Neural cell (in vitro differentiated cells): ENCODE data around the gene PTPRU. TPM values are rescaled to one million over a fixed set of nuclear protein-coding genes. Genes with fewer than 3 reads are reported as not detected.

Experiments used
- H2AFZ ChIP-seq: fragments of 200-600, 300-800 bp; sonication (generic), shearing (Covaris generic); 2 replicates; pipeline ENCODE4 v1.6.0; 2014; ENCODE audit warnings: low read depth, mild to moderate bottlenecking, antibody characterized with exemption, low read length, moderate library complexity
- H3F3A ChIP-seq: fragments of 200-600 bp; shearing (Covaris generic); 2 replicates; pipeline ENCODE4 v1.6.1; 2016; ENCODE audit warnings: mild to moderate bottlenecking, moderate library complexity, mixed read lengths, antibody characterized with exemption, low read length; ENCODE audit not compliant: insufficient read depth, poor library complexity, severe bottlenecking
- H3K27ac ChIP-seq: fragments of 200-600, 300-800 bp; sonication (generic), shearing (Covaris generic); 2 replicates; pipeline ENCODE4 v1.5.1; 2014; ENCODE audit warnings: mild to moderate bottlenecking, low read length, moderate library complexity
- H3K27me3 ChIP-seq: fragments of 300-800, 200-600 bp; sonication (generic), shearing (Covaris generic); 2 replicates; pipeline ENCODE4 v1.6.0; 2014; ENCODE audit warnings: mild to moderate bottlenecking, low read depth, low read length, moderate library complexity; ENCODE audit not compliant: insufficient read depth
- H3K36me3 ChIP-seq: fragments of 300-800, 200-600 bp; sonication (generic), shearing (Covaris generic); 2 replicates; pipeline ENCODE4 v1.5.1; 2014; ENCODE audit warnings: mild to moderate bottlenecking, antibody characterized with exemption, low read length, moderate library complexity; ENCODE audit not compliant: insufficient read depth
- H3K4me2 ChIP-seq: fragments of 300-800, 200-600 bp; sonication (generic), shearing (Covaris generic); 2 replicates; pipeline ENCODE4 v1.6.0; 2014; ENCODE audit warnings: mild to moderate bottlenecking, low read length
- H3K4me3 ChIP-seq: fragments of 300-800, 200-600 bp; sonication (generic), shearing (Covaris generic); 2 replicates; pipeline ENCODE4 v1.5.1; 2014; ENCODE audit warnings: mild to moderate bottlenecking, low read length, moderate library complexity
- H3K79me2 ChIP-seq: fragments of 200-600 bp; shearing (Covaris generic); replicated peaks from 2 replicates; pipeline ENCODE4 v1.6.0; 2014; ENCODE audit warnings: mild to moderate bottlenecking, low read length, moderate library complexity; ENCODE audit not compliant: insufficient read depth
- H3K9ac ChIP-seq: fragments of 300-800, 200-600 bp; sonication (generic), shearing (Covaris generic); 2 replicates; pipeline ENCODE4 v1.6.1; 2016; ENCODE audit warnings: mild to moderate bottlenecking, low read length, mixed read lengths
- H3K9me2 ChIP-seq: fragments of 200-600 bp; shearing (Covaris generic); 2 replicates; pipeline ENCODE4 v1.6.1; 2016; ENCODE audit warnings: mild to moderate bottlenecking, low read length, mixed read lengths; ENCODE audit not compliant: insufficient read depth
- H3K9me3 ChIP-seq: fragments of 200-600, 300-800 bp; sonication (generic), shearing (Covaris generic); 2 replicates; pipeline ENCODE4 v1.6.1; 2016; ENCODE audit warnings: mild to moderate bottlenecking, mixed run types, low read length, moderate library complexity, mixed read lengths
- H4K20me1 ChIP-seq: fragments of 200-600 bp; shearing (Covaris generic); 2 replicates; pipeline ENCODE4 v1.6.1; 2016; ENCODE audit warnings: mild to moderate bottlenecking, mixed run types; ENCODE audit not compliant: insufficient read depth
- EP300 ChIP-seq: fragments of 450-650 bp; conservative IDR thresholded peaks from 2 replicates; pipeline ENCODE4 v1.6.1; 2014; ENCODE audit warnings: antibody characterized with exemption, mild to moderate bottlenecking, moderate library complexity; ENCODE audit not compliant: poor library complexity, severe bottlenecking
- EZH2 ChIP-seq: fragments of 200-600, 300-800 bp; shearing (Covaris generic), sonication (generic); IDR thresholded peaks from 2 replicates; pipeline ENCODE4 v1.6.1; 2014; ENCODE audit warnings: antibody characterized with exemption, low read length, borderline replicate concordance, mild to moderate bottlenecking; ENCODE audit not compliant: insufficient read depth, poor library complexity, severe bottlenecking
- MXI1 ChIP-seq: fragments of 450-650 bp; conservative IDR thresholded peaks from 2 replicates; pipeline ENCODE4 v1.6.1; 2014; ENCODE audit warnings: antibody characterized with exemption, mild to moderate bottlenecking; ENCODE audit not compliant: poor library complexity, severe bottlenecking
- POLR2AphosphoS5 ChIP-seq: IDR thresholded peaks from 2 replicates; pipeline ENCODE4 v1.6.1; 2012
- SMC3 ChIP-seq: fragments of 450-650 bp; conservative IDR thresholded peaks from 2 replicates; pipeline ENCODE4 v1.6.1; 2014; ENCODE audit warnings: antibody characterized with exemption, mild to moderate bottlenecking, moderate library complexity; ENCODE audit not compliant: poor library complexity
- TAF1 ChIP-seq: IDR thresholded peaks from 2 replicates; pipeline ENCODE4 v1.6.1; 2012; ENCODE audit warnings: low read depth
- polyA plus RNA-seq: library from polyadenylated mRNA; depleted of rRNA; stranded (reverse); fragments of >200 nt; gene quantifications from 2 replicates; pipeline ENCODE4 v1.2.3, GENCODE V29; 2014
- TF ChIP-seq, protein P1 (sequence below): IDR thresholded peaks from 2 replicates; pipeline ENCODE4 v1.6.1; 2012; ENCODE audit warnings: borderline replicate concordance
- TF ChIP-seq, protein P2 (sequence below): fragments of 450-650 bp; IDR thresholded peaks from 2 replicates; pipeline ENCODE4 v1.5.1; 2014; ENCODE audit warnings: antibody characterized with exemption, mild to moderate bottlenecking, moderate library complexity; ENCODE audit not compliant: poor library complexity, severe bottlenecking

PTPRU gene
- polyA plus RNA-seq, 1 donor from 2014 or later, result 5.0 TPM

DNA sequence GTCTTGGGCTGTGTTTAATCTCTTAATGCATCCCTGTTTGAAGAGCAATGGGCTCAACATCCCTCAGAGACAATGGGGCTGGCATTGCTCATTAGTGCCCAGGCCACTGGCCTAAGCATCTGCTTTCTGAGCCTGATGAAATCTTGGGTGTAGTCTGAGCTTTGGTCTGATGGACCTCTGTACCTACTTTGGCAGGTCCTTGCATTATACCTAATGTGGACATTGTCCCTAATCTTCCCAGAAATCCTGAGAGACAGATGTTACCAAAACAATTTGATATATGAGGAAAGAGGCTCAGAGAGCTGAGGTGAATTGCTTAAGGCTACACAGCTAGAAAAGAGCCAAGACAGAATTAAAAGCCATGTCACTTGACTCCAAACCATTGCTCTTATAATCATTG is 95.0 kb downstream of the PTPRU start:
- H3K27me3 ChIP-seq, result no peaks in the 10 kb centered on the region
- H3K36me3 ChIP-seq, result no peaks in the 10 kb centered on the region
- no peak overlapping the region for H3K27ac ChIP-seq
- no peak for TF ChIP-seq SMC3
- H3K4me3 ChIP-seq, result no peak overlapping the region
- no peak overlapping the region for H2AFZ ChIP-seq
- H3K9me3 ChIP-seq, result no peaks in the 10 kb centered on the region
- H3K9me2 ChIP-seq, result no peaks in the 10 kb centered on the region
- H4K20me1 ChIP-seq, result no peaks in the 10 kb centered on the region
- no peaks in the 10 kb centered on the region for H3F3A ChIP-seq
- no peak overlapping the region for H3K9ac ChIP-seq
- no peak overlapping the region for H3K4me2 ChIP-seq
- no peaks in the 10 kb centered on the region for H3K79me2 ChIP-seq

DNA sequence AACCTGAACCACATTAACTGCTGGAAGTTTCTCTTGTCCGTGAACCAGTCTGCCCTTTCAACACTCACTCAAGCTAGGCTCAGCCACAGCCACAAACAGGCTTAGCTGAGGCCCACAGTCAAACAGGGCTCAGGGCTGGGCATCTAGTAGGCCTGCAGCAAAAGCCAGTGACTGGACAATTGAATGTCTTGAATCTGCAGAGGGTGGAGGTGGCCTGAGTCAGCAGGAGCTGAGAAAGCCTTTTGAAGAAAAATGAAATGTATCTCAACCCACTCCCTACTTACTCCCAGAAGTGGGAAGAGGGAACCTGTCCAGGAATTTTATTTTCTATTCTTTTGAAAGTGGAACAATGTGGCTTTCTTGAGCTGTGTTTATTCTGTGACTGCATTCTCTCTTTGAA is 95.4 kb downstream of the PTPRU start:
- no peaks in the 10 kb centered on the region for H3K79me2 ChIP-seq
- no peaks in the 10 kb centered on the region for H3K27me3 ChIP-seq
- TF ChIP-seq SMC3, result no peak
- TF ChIP-seq TAF1, result no peak
- TF ChIP-seq EP300, result no peak
- TF ChIP-seq POLR2AphosphoS5, result no peak
- TF ChIP-seq MXI1, result no peak
- TF ChIP-seq, protein P1, sequence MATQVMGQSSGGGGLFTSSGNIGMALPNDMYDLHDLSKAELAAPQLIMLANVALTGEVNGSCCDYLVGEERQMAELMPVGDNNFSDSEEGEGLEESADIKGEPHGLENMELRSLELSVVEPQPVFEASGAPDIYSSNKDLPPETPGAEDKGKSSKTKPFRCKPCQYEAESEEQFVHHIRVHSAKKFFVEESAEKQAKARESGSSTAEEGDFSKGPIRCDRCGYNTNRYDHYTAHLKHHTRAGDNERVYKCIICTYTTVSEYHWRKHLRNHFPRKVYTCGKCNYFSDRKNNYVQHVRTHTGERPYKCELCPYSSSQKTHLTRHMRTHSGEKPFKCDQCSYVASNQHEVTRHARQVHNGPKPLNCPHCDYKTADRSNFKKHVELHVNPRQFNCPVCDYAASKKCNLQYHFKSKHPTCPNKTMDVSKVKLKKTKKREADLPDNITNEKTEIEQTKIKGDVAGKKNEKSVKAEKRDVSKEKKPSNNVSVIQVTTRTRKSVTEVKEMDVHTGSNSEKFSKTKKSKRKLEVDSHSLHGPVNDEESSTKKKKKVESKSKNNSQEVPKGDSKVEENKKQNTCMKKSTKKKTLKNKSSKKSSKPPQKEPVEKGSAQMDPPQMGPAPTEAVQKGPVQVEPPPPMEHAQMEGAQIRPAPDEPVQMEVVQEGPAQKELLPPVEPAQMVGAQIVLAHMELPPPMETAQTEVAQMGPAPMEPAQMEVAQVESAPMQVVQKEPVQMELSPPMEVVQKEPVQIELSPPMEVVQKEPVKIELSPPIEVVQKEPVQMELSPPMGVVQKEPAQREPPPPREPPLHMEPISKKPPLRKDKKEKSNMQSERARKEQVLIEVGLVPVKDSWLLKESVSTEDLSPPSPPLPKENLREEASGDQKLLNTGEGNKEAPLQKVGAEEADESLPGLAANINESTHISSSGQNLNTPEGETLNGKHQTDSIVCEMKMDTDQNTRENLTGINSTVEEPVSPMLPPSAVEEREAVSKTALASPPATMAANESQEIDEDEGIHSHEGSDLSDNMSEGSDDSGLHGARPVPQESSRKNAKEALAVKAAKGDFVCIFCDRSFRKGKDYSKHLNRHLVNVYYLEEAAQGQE, result no peak
- H3F3A ChIP-seq, result no peaks in the 10 kb centered on the region
- H3K27ac ChIP-seq, result no peak overlapping the region
- H3K36me3 ChIP-seq, result no peaks in the 10 kb centered on the region
- H3K9ac ChIP-seq, result no peak overlapping the region
- H2AFZ ChIP-seq, result no peak overlapping the region
- no peaks in the 10 kb centered on the region for H3K9me2 ChIP-seq
- no peaks in the 10 kb centered on the region for H3K9me3 ChIP-seq
- H3K4me3 ChIP-seq, result no peak overlapping the region
- H4K20me1 ChIP-seq, result no peaks in the 10 kb centered on the region
- H3K4me2 ChIP-seq, result no peak overlapping the region

DNA sequence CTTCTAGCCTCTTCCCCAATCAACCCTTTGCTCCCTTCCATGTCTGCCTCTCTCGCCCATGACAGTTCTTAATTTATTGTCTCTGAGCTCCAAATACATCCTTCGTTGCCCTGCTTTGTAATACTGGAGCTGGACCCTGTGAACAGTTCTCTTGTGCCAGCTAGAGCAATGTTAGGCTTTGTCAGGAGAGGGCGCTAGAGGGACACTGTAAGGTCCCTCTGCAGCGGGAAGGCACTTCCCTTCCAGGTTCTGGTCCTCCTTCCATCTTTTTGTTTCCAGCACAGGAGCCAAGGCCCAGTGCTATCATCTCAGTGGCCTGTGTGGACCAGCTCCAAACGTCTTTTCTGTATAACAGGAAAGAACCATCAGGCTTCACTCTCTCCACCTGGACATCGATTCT is 95.9 kb downstream of the PTPRU start:
- Histone ChIP-seq H3K9me2 (no peaks in the 10 kb centered on the region), H3F3A (no peaks in the 10 kb centered on the region), H3K4me3 (no peak overlapping the region), H3K79me2 (no peaks in the 10 kb centered on the region), H3K36me3 (no peaks in the 10 kb centered on the region), H2AFZ (no peak overlapping the region), H3K9ac (no peak overlapping the region), H3K9me3 (no peaks in the 10 kb centered on the region), H4K20me1 (no peaks in the 10 kb centered on the region), H3K27me3 (no peaks in the 10 kb centered on the region), H3K4me2 (no peak overlapping the region), H3K27ac (no peak overlapping the region)
- TF ChIP-seq EP300 (no peak), POLR2AphosphoS5 (no peak), EZH2 (no peak)
- TF ChIP-seq, protein P2, sequence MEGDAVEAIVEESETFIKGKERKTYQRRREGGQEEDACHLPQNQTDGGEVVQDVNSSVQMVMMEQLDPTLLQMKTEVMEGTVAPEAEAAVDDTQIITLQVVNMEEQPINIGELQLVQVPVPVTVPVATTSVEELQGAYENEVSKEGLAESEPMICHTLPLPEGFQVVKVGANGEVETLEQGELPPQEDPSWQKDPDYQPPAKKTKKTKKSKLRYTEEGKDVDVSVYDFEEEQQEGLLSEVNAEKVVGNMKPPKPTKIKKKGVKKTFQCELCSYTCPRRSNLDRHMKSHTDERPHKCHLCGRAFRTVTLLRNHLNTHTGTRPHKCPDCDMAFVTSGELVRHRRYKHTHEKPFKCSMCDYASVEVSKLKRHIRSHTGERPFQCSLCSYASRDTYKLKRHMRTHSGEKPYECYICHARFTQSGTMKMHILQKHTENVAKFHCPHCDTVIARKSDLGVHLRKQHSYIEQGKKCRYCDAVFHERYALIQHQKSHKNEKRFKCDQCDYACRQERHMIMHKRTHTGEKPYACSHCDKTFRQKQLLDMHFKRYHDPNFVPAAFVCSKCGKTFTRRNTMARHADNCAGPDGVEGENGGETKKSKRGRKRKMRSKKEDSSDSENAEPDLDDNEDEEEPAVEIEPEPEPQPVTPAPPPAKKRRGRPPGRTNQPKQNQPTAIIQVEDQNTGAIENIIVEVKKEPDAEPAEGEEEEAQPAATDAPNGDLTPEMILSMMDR, result no peak
